ENCODE results near the gene BAG5.

The BAG5 gene

DNA sequence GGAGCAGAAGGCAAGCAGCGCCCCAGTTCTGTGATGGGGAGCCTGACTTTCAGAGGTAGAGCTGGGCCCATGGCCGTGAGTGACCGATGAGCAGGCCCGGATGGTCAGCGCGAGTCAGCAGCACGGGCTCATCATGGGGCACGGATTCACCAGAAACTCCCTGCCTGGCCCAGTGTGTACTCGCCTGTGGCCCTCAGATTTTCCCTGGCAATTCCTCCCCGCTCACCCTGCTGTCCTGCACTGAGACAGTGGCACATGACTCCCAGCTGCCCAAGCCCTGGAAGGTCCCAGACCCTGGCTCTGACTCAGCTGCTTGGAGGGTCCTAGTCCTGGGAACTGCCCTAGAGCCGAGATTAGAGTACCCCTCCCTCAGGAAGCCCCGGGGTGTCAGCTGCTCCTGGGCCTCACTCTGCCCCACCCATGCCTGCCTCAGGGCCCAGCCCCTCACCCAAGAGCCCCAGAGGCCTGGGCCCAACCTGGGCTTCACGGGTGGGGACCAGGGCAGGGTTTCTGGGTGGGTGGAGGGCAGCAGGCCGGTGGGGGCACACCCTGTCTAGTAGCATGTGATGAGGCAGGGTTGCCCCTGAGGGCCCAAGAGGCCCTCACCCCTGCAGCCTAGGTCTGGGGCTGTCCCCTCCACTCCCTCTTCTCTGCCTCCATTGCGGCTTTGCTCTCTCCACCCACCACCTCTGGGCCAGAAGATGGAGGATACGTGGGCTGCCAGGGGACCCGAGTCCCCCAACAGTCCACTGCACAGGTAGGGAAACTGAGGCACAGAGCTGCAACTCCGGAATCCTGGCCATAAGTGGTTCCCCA lies 25.1 kb downstream of the BAG5 start:
- TF ChIP-seq POLR2A (IDR thresholded peaks at IDR 0.05; ENCODE audit: low read depth, low read length): no peak; the same call in none of the 2 replicates
- TF ChIP-seq POLR2AphosphoS5 (IDR thresholded peaks at IDR 0.05; ENCODE audit: low read depth, low read length): no peak; the same call in 1 of the 2 replicates
- TF ChIP-seq TAF1 (IDR thresholded peaks at IDR 0.05; ENCODE audit: borderline replicate concordance, low read depth, low read length): no peak
- FAIRE-seq: no peak
- DNase-seq (ENCODE audit: insufficient read length): no peak

- TF ChIP-seq TAF1 (IDR thresholded peaks at IDR 0.05; ENCODE audit: borderline replicate concordance, low read depth, low read length) (no peak), POLR2A (IDR thresholded peaks at IDR 0.05; ENCODE audit: low read depth, low read length) (no peak), POLR2AphosphoS5 (IDR thresholded peaks at IDR 0.05; ENCODE audit: low read depth, low read length) (no peak)
- FAIRE-seq: no peak
- DNase-seq (ENCODE audit: insufficient read length): no peak
Measured at GRCh38 chr14:103536693-103537092, 25.8 kb downstream of the BAG5 start.

DNA sequence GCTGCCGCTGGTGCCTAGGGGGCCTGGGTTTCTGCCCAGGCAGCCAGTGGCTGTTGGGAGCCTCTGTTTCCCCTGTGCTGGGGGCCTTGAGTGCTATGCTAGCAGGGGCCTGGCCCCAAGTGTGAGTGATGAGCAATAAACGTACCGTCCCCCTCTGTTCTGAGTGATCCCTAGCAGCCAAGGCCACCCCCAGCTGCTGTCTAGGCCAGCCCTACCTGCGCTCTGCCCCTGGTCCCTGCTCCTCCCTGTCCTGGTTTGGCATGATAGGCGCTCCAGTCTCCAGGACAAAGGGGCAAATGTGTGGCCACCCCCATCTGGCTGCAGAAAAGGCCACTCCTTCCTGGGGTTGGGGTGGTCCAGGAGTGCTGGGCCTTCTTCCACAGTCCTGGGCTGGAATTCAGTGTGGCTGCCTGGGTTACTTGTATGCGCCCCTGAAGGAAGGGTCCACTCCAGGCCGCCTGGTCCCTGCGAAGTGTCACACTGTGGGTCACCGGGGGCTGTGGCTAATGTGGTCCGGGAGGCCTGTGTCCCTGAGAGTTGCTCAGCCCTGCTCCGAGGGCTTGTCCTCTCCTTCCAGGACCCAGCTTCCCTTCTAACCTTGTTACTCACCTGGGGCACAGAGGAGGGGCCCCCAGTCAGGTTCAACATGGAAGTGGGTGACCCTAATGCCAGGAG lies 26.4 kb downstream of the BAG5 start:
- FAIRE-seq (no peak), DNase-seq (ENCODE audit: insufficient read length) (no peak)
- TF ChIP-seq POLR2AphosphoS5 (IDR thresholded peaks at IDR 0.05; ENCODE audit: low read depth, low read length): no peak
- peak; percentile 31; the same call in 1 of the 2 replicates for TF ChIP-seq POLR2A (IDR thresholded peaks at IDR 0.05; ENCODE audit: low read depth, low read length)

- TF ChIP-seq POLR2AphosphoS5 (IDR thresholded peaks at IDR 0.05; ENCODE audit: low read depth, low read length): 0 out of 2 replicates have a peak, but pooled peaks have one; percentile 7
- no peak for TF ChIP-seq POLR2A (IDR thresholded peaks at IDR 0.05; ENCODE audit: low read depth, low read length)
- FAIRE-seq: no peak
- DNase-seq (ENCODE audit: insufficient read length): no peak
Measured at GRCh38 chr14:103535081-103535890, 27.2 kb downstream of the BAG5 start.

DNA sequence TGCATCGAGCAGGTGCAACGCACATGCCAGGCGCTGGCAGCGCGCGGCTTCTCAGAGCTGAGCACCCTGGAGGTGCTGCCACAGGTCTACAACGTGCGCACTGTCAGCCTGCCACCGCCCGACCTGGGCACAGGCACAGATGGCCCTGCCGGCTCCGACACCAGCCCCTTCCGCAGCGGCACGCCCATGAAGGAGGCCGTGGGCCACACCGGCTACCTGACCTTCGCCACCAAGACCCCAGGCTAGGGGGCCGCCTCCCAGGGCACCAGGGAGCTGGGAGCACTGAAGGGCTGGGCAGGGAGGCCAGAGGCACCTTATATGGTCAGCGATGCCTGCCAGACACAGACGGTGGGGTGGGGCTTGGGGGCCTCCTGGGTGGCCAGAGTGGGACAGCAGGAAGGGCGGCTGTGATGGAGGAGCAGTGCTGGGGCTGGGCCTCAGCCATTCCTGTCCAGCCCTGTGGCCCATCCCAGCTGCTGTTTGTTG lies 27.8 kb downstream of the BAG5 start:
- no peak for DNase-seq (ENCODE audit: insufficient read length)
- FAIRE-seq: no peak
- TF ChIP-seq TAF1 (IDR thresholded peaks at IDR 0.05; ENCODE audit: borderline replicate concordance, low read depth, low read length) (no peak), POLR2A (IDR thresholded peaks at IDR 0.05; ENCODE audit: low read depth, low read length) (no peak), POLR2AphosphoS5 (IDR thresholded peaks at IDR 0.05; ENCODE audit: low read depth, low read length) (no peak)

GRCh38 chr14:103533999-103534575 lies 28.4 kb downstream of the BAG5 start:
- DNase-seq (ENCODE audit: insufficient read length): no peak
- FAIRE-seq: no peak

DNA sequence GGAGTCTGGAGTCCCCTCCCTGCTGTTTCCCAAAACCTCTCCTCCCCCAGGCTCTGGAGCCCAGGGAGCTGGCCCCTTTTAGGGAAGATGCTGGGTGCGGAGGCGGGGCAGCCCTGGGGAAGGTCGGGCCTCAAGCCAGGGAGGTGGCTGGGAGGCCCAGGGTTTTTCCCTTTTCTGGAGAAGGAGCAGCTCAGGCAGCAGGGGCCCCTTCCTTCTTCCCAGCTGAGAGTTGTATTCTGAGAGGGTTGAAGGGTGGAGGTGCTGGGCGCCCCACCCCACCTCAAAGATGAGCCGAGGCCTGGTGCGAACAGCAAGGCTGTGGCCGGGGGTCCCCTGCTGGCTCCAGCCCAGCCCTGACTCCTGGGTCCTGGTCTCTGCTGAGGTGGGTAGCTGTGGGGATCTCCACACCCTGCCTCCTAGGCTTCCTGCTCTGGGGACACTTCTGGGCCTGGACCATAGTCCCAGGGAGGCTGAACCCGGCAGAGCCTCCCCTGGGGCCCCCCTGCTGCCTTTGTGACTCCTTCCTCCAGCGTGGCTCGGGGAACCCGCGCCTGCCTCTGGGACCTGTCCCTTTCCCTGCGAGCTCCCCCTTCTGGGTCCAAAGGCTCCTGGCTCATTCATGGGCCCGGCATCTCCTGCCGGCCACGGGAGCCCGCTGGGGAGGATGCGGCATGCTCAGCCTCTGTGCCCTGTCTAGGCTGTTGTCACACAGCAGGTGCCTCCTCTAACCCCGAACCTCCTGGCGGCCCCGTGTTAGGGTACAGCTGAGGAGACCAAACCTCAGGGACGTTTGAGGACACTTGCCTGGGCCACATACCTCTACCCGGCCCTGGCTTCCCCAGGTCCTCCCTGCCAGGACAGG lies 29.1 kb downstream of the BAG5 start:
- TF ChIP-seq TAF1 (IDR thresholded peaks at IDR 0.05; ENCODE audit: borderline replicate concordance, low read depth, low read length): no peak
- no peak for TF ChIP-seq POLR2AphosphoS5 (IDR thresholded peaks at IDR 0.05; ENCODE audit: low read depth, low read length)
- no peak for TF ChIP-seq POLR2A (IDR thresholded peaks at IDR 0.05; ENCODE audit: low read depth, low read length)
- FAIRE-seq (no peak), DNase-seq (ENCODE audit: insufficient read length) (no peak)

More at GRCh38 chr14:103533999-103534575, 28.4 kb downstream of the BAG5 start:
- no peak for TF ChIP-seq TAF1 (IDR thresholded peaks at IDR 0.05; ENCODE audit: borderline replicate concordance, low read depth, low read length)
- TF ChIP-seq POLR2AphosphoS5 (IDR thresholded peaks at IDR 0.05; ENCODE audit: low read depth, low read length): no peak
- TF ChIP-seq POLR2A (IDR thresholded peaks at IDR 0.05; ENCODE audit: low read depth, low read length): no peak

DNA sequence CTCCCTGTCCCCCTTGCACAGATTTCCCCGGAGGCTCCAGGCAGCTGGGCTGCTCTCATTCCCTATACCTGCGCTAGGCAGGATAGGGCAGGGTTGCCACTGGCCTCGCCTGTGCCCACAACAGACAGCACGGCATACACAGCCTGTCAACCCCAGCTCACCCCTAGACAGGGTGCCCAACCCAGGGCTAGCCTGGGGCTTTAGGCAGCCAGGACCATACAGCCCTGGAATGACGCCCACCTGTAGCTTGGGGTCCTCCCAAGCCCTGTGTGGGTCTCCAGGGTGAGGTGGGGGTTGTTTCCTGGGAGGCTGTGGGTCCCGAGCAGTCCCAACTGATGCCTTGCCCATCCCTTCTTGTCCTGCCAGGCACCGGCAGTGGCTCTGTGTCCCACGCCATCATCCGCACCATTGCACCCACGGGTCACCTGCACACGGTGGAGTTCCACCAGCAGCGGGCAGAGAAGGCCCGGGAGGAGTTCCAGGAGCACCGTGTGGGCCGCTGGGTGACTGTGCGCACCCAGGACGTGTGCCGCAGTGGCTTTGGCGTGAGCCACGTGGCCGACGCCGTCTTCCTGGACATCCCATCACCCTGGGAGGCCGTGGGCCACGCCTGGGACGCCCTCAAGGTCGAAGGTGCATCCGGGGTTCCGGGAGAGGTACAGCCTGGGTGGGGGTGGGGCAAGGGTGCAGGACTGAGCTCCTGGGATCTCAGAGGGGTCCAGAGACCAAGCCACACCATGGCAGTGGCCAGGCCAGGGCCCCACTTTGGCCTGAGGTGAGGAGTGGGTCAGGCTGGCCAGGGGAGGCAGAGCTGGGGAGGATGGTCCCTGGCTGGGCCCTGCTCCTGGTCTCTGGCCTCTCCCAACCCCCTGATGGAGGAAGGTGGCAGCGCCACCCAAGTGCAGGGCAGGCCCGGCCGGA lies 30.0 kb downstream of the BAG5 start:
- DNase-seq (ENCODE audit: insufficient read length) (no peak), FAIRE-seq (no peak)
- TF ChIP-seq TAF1 (IDR thresholded peaks at IDR 0.05; ENCODE audit: borderline replicate concordance, low read depth, low read length) (no peak), POLR2AphosphoS5 (IDR thresholded peaks at IDR 0.05; ENCODE audit: low read depth, low read length) (no peak), POLR2A (IDR thresholded peaks at IDR 0.05; ENCODE audit: low read depth, low read length) (no peak)

- FAIRE-seq (no peak), DNase-seq (ENCODE audit: insufficient read length) (no peak)
- TF ChIP-seq POLR2A (IDR thresholded peaks at IDR 0.05; ENCODE audit: low read depth, low read length): no peak
- TF ChIP-seq POLR2AphosphoS5 (IDR thresholded peaks at IDR 0.05; ENCODE audit: low read depth, low read length): no peak
- TF ChIP-seq TAF1 (IDR thresholded peaks at IDR 0.05; ENCODE audit: borderline replicate concordance, low read depth, low read length): no peak
Measured at GRCh38 chr14:103531421-103532215, 30.8 kb downstream of the BAG5 start.
